Vagina (tissue), 2 donors: ENCODE data around the gene ANTXR1.

Source experiments
- CTCF ChIP-seq, 3 experiments: fragments of 450-650 bp in 2 of 3; fragments of 200-600 bp in 1 of 3; sonication (generic) in 1 of 3; IDR thresholded peaks; one replicate each; pipeline ENCODE4 v1.5.1; 2017 to 2019; ENCODE audit warnings: antibody characterized with exemption in 3 of 3, mild to moderate bottlenecking in 2 of 3, moderate library complexity in 2 of 3
- POLR2A ChIP-seq, 2 donors: fragments of 450-650 bp; IDR thresholded peaks; one replicate each; pipeline ENCODE4 v1.6.1; 2017; ENCODE audit warnings: antibody characterized with exemption in 2 of 2, mild to moderate bottlenecking in 2 of 2, moderate library complexity in 2 of 2
- POLR2AphosphoS5 ChIP-seq, 2 donors: sonication (generic); formaldehyde crosslinking; IDR thresholded peaks; one replicate each; pipeline ENCODE4 v1.9.0; 2017; ENCODE audit warnings: antibody characterized with exemption in 2 of 2, mild to moderate bottlenecking in 2 of 2, low read depth in 1 of 2; ENCODE audit not compliant: insufficient read depth in 1 of 2

DNA sequence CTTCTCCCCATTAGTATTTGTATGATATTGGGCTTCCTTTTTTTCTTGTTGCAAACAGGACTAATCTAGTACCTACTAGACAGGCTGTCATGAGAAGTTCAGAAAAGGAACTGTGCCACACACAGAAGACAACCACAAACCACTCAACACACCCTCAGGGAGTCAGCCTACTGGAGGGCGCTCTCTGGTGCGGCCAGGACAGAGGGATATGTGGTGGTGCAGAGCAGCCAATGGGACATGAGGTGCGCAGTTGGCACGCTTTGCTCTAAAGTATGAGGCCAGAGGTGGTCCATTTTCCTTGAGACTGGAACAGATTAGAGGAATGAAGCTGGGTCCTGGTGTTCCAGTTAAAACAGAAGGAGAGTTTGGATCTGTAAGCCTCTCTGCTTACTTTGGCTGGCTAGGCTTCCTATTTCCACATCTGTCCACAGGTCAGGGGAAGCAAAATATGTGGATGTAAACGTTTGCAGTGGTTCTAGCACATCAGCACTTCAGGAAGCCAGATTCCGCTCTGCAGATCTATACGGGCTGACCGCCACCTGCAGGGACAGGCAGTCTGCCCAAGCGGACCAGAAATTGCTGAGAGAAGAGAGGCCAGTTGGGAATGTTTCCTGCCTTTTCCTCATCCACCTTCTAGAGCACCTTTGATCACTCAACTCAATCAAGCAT, 260.0 kb downstream of the ANTXR1 start:
- no peak for TF ChIP-seq POLR2A (IDR thresholded peaks at IDR 0.05)
- no peak for TF ChIP-seq CTCF (IDR thresholded peaks at IDR 0.05)
- no peak for TF ChIP-seq POLR2AphosphoS5 (IDR thresholded peaks at IDR 0.05; ENCODE audit: insufficient read depth in 1 of 2, low read depth in 1 of 2)
